ENCODE measurements around the gene TAX1BP3. TPM values are rescaled to one million over a fixed set of nuclear protein-coding genes. Genes with fewer than 3 reads are reported as not detected.

The TAX1BP3 gene
- total RNA-seq, 1 experiment from 2014 or later: 50.0 TPM

GRCh38 chr17:3630781-3631180 is 37.6 kb downstream of the TAX1BP3 start:
- H3K79me2 ChIP-seq (ENCODE audit: insufficient read depth, low read length): peaks cover 71% of the 10 kb centered on the region
- H2AFZ ChIP-seq (ENCODE audit: low read depth, low read length, poor library complexity, severe bottlenecking): no peak overlapping the region
- H3K27me3 ChIP-seq (ENCODE audit: insufficient read depth, low read length): no peaks in the 10 kb centered on the region
- RAD21 ChIA-PET (ENCODE audit: low non-redundant PET in 1 of 2, low total read pairs in 2 of 2, uncharacterized antibody in 2 of 2, unreplicated experiment in 2 of 2): no interaction called here
- no peak overlapping the region for H3K9ac ChIP-seq (ENCODE audit: low read length)
- intact Hi-C loops (cut with micrococcal nuclease): no loop called here
- H3K36me3 ChIP-seq (ENCODE audit: control insufficient read depth in 1 of 2, insufficient read depth in 2 of 2, low read length in 2 of 2): peaks cover 17 to 29% of the 10 kb centered on the region in 2 experiments; a peak in 3 of 4 replicates
- POLR2A ChIA-PET: no interaction called here
- BruUV-seq (replicated peaks): no TSS peak
- no peak overlapping the region for H3K4me2 ChIP-seq (ENCODE audit: low read length)
- H3K9me2 ChIP-seq (ENCODE audit: insufficient read depth): no peaks in the 10 kb centered on the region
- DNase-seq (ENCODE audit: low read depth, low spot score) (no peak), ATAC-seq (no peak)
- H3K27ac ChIP-seq (ENCODE audit: low read depth, low read length): no peak overlapping the region
- no peaks in the 10 kb centered on the region for H4K20me1 ChIP-seq (ENCODE audit: insufficient read depth)
- TF ChIP-seq YY1 (IDR thresholded peaks at IDR 0.05; ENCODE audit: extremely low read depth, insufficient replicate concordance, low read depth, low read length) (no peak), EZH2phosphoT487 (IDR thresholded peaks at IDR 0.05; ENCODE audit: borderline replicate concordance) (no peak), MAX (IDR thresholded peaks at IDR 0.05) (no peak), SIN3A (IDR thresholded peaks at IDR 0.05; ENCODE audit: low read depth) (no peak), POLR2A (IDR thresholded peaks at IDR 0.05; ENCODE audit: borderline replicate concordance, extremely low read depth, insufficient read depth, insufficient read length) (no peak), ZBTB33 (IDR thresholded peaks at IDR 0.05; ENCODE audit: extremely low read depth, insufficient replicate concordance, low read length) (no peak), REST (IDR thresholded peaks at IDR 0.05; ENCODE audit: low read depth) (no peak), SP1 (IDR thresholded peaks at IDR 0.05; ENCODE audit: low read depth) (no peak), EZH2 (IDR thresholded peaks at IDR 0.05) (no peak), CTCF (IDR thresholded peaks at IDR 0.05 in 2 of 3, conservative IDR thresholded peaks at IDR 0.05 in 1 of 3; ENCODE audit: borderline replicate concordance in 1 of 3, insufficient read depth in 1 of 3, low read depth in 2 of 3, low read length in 2 of 3) (no peak)
- CTCF ChIA-PET: interaction anchor here (0.7 kb wide), 1 partner anchor 96 kb away, joined by 3 read pairs; no protein-coding TSS in a partner anchor
- H3K9me3 ChIP-seq (ENCODE audit: control insufficient read depth in 1 of 2, insufficient read depth in 1 of 2, low read depth in 1 of 2, low read length in 2 of 2): no peaks in the 10 kb centered on the region
- H3K4me3 ChIP-seq (replicated peaks in 1 of 2; ENCODE audit: low read depth in 1 of 2, low read length in 2 of 2): no peak overlapping the region
- peaks cover 6 to 8% of the 10 kb centered on the region in 2 experiments; a peak in 3 of 4 replicates for H3K4me1 ChIP-seq (ENCODE audit: control insufficient read depth in 1 of 2, insufficient read depth in 2 of 2, low read length in 2 of 2)
